Astrocyte of the cerebellum (primary cell): Measurements from ENCODE around the gene NFATC2.

Experiments
- DNase-seq: peaks from one replicate; pipeline ENCODE4 v3.0.0-alpha.2; 2011; ENCODE audit warnings: low read depth
- H3K4me3 ChIP-seq: 2 replicates; pipeline ENCODE4 v1.5.1; 2011; ENCODE audit warnings: mild to moderate bottlenecking, low read depth, low read length, moderate library complexity
- in situ Hi-C: cut with HindIII; loops from 2 replicates; pipeline ENCODE4 v1.10.0; 2017; ENCODE audit warnings: low sequenced_read_pairs
- TF ChIP-seq, protein P1 (sequence below): IDR thresholded peaks from 2 replicates; pipeline ENCODE4 v1.5.1; 2012; ENCODE audit warnings: low read length, low read depth, moderate library complexity, mild to moderate bottlenecking; ENCODE audit errors: missing control alignments

The NFATC2 gene

DNA sequence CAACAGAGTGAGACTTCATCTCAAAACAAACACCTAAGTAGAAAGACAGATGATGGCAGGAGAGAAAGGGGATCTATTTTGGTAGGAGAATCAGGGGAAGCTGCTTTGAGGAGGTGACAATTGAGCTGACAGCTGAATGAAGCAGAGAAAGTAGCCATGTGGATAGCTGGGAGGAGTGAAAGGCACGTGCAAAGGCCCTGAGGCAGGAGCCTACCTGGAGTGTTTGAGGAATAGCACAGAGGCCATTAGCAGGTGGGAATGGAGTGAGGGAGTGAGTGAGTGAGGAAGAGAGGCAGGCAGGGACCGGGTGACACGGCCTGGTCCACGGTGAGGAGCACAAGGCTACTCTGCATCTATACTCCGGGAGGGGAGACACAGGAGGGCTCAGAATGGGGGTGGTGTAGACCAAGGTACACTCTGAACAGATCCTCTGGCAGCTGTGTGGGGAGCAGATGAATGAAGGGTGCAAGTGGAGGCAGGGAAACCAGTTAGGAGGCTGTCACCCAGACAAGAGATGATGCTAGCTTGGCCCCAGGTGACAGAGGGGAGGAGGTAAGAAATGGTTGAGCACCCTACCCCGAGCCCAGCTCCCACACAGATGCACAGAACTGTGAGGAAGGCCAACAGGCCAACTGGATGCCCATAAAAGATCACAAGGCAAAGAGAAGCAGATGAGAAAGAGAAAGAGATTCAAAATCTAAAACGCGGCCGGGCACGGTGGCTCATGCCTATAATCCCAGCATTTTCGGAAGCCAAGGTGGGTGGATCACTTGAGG, 43.6 kb downstream of the NFATC2 start:
- TF ChIP-seq, protein P1, sequence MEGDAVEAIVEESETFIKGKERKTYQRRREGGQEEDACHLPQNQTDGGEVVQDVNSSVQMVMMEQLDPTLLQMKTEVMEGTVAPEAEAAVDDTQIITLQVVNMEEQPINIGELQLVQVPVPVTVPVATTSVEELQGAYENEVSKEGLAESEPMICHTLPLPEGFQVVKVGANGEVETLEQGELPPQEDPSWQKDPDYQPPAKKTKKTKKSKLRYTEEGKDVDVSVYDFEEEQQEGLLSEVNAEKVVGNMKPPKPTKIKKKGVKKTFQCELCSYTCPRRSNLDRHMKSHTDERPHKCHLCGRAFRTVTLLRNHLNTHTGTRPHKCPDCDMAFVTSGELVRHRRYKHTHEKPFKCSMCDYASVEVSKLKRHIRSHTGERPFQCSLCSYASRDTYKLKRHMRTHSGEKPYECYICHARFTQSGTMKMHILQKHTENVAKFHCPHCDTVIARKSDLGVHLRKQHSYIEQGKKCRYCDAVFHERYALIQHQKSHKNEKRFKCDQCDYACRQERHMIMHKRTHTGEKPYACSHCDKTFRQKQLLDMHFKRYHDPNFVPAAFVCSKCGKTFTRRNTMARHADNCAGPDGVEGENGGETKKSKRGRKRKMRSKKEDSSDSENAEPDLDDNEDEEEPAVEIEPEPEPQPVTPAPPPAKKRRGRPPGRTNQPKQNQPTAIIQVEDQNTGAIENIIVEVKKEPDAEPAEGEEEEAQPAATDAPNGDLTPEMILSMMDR = no peak
- DNase-seq = no peak
- H3K4me3 ChIP-seq = no peak overlapping the region
- in situ Hi-C loops = no loop called here

DNA sequence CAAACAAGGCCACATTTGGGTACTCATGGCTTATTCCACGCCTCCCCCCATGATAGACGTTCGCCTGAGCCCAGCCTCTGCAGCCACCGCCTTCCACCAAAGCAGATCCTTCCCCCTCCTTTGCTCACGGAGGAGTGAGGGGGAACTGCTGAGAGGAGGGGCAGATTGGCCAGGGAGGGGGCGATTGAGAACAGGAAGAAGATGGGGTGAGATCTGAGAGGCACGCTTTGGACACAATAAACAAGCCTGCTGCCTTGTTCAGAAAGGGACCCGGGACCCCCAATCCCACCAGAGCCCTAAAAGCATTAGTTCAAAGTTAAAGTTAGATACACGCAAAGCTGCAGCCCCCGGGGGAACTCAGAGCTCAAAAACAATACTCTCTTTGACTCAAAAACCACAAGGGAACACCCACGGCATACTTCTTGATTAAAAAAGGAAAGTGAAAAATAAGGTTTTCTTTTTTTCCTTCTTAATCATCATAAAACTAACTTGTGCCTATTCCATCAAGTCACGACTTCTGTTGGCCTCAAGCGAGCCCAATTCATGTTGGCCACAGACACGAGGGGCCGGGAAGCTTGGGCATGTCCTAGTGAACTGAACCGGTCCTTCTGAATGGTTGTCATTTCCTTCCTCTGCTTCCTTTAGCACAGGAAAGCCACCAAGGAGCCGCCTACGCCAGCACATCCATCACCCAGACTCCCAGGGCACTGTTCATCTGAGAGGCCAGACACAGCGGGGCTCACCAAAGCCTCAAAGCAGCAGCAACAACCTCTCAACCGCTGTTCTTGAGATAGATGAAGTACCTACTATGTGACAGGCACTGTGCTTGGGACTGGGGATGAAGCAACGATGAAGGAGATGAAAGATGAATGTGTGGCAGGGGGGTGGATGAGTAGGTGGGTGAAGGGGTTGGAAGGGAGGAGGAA, 44.7 kb downstream of the NFATC2 start:
- in situ Hi-C loops = no loop called here
- DNase-seq = no peak
- no peak overlapping the region for H3K4me3 ChIP-seq
- TF ChIP-seq, protein P1 = no peak

DNA sequence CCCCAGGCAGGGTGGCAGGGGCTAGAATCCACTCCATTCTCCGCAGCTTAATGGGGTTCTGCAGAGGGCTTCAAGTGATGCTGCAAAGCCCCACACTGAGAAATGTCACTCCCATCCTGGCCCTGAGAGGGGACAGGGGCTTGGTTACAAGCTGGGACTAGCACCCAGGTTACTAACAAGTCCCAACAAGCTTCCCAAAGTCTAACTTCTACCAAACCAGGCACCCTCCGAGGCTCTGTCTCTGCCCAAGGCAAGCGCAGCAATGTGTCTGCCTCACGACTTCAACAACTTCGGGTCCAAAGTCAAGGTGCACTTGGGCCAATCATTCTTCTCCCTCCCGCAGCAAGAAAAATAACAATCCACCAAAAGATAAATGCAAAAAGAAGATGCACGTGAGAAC, 45.6 kb downstream of the NFATC2 start:
- in situ Hi-C loops = no loop called here
- TF ChIP-seq, protein P1 = no peak
- no peak overlapping the region for H3K4me3 ChIP-seq
- DNase-seq = no peak

DNA sequence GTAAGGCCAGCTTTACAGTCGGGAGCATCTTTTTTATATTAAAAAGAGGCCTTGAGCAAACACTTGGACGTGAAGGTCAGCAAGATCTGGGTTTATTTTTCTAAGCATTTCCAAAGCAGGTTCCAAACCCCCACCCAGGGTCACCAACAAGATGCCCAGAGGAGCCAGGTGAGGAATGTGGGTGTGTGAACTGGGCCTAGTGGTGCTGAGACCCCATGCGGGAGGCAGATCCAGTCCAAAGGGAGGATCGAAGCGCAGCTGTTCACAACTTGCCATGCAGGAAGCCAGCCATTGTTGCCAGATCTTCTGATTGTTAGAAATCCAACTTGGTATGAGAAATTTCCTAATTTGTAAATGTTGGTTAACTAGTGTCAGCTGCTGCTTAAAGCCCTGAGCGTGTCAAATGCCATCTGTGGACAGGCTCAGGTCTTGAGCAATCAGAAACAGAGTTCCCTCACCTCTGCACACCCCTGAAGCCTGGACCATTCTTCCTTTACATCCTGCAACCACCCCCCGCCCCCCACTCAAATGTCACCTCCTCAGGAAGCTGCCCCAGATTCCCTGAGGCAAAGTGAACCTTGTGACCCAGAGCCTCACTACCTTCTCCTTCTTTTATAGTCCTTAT, 46.5 kb downstream of the NFATC2 start:
- no peak for DNase-seq
- TF ChIP-seq, protein P1 = no peak
- in situ Hi-C loops = no loop called here
- no peak overlapping the region for H3K4me3 ChIP-seq

DNA sequence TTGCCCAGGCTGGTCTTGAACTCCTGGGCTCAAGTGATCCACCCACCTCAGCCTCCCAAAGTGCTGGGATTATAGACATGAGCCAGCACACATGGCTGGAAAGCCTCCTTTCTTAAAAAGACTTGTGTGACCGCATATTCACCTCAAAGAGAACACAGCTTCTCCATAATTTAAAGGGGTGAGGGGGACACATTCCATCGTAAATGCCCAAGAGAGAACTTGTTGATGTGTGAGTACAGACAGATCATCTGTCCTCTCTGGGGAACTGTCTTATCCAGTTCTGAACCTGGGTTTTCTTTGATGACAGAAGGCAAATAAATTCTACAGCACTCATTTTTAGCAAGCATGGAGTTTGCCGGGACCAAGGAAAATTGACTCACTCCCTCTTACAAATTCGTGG, 47.2 kb downstream of the NFATC2 start:
- TF ChIP-seq, protein P1 = no peak
- in situ Hi-C loops = no loop called here
- DNase-seq = no peak
- H3K4me3 ChIP-seq = no peak overlapping the region

DNA sequence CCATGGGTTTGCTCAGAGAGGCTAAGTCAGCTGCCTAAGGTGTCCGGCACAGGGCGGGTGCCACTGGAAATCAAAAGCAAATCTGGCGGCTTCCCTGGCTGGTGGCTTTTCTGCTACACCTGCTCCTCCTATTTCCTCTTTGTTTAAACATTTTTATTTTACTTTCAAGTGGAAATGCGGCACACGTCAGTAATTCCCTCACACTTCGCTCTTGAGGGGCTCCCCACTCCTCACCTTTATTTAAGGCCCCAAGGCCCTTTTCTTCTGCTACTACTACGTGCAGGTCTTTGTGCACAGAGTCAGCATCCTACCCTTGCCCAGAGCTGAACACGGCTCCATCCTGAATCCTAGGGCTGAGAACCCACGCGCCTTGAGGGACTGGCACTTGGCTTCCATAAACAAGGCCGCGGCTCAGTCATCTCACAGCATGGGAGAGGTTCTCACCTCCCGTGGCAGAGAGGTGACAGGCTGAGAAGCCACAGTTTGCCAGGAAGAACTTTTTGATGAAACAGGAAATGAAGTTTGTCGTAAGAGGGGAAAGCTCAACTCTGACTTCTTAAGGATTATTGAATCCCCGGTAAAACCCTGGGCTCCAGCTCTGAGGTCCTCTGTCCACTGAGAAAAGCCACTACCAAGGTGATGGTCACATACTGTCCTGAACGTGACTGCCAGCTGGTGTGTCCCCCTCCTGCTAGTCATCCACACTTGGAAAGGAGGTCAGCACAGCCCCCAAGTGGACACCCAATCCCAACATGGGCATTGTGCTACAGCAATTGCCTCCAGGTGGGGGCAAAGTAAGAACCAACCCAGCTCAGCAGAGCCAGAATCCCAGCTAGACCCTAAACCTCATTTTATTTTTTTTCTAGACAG, 48.0 kb downstream of the NFATC2 start:
- in situ Hi-C loops = no loop called here
- TF ChIP-seq, protein P1 = no peak

More for the DNA sequence above, 48.0 kb downstream of the NFATC2 start:
- no peak overlapping the region for H3K4me3 ChIP-seq
- DNase-seq = no peak
